HCT116 (cell line): Measurements from ENCODE around the gene CUEDC2. TPM values are rescaled to one million over a fixed set of nuclear protein-coding genes. Genes with fewer than 3 reads are reported as not detected.

Experiments
- ATAC-seq: fragments of 200-7000 bp; cut with Tn5 transposase; 2 replicates; pipeline ENCODE4 v1.9.1; 2020; ENCODE audit warnings: mild to moderate bottlenecking, moderate library complexity
- BruUV-seq: library from RNA; stranded (reverse); fragments of 400-500 nt; replicated peaks from 2 replicates; lab custom pipeline; 2021; lab: Mats Ljungman, UMichigan
- CTCF ChIA-PET: fragments of 300-600 bp; sonication (Branson Sonifier 250); formaldehyde crosslinking; loops from one replicate; lab custom pipeline; 2021; ENCODE audit warnings: antibody characterized with exemption; lab: Charles Lee
- POLR2A ChIA-PET: fragments of 300-600, 350-600 bp; sonication (Branson Sonifier 250); formaldehyde crosslinking; loops from one replicate; lab custom pipeline; 2021; ENCODE audit warnings: antibody characterized with exemption; lab: Charles Lee
- RAD21 ChIA-PET, 2 experiments: fragments of 300-600 bp; sonication (Branson Sonifier 250); formaldehyde crosslinking; loops; one replicate each; lab custom pipeline; 2023; ENCODE audit warnings: low total read pairs in 2 of 2; ENCODE audit not compliant: uncharacterized antibody in 2 of 2, unreplicated experiment in 2 of 2, low non-redundant PET in 1 of 2; lab: Charles Lee
- DNase-seq: peaks from one replicate; pipeline ENCODE4 v3.0.0-alpha.2; 2010; ENCODE audit warnings: low read depth, low spot score
- H2AFZ ChIP-seq: fragments of 200-600 bp; shearing (Covaris generic), sonication (generic); 2 replicates; pipeline ENCODE4 v1.6.1; 2017; ENCODE audit warnings: low read depth, mixed run types, mixed read lengths, antibody characterized with exemption, low read length; ENCODE audit not compliant: poor library complexity, severe bottlenecking
- H3K27ac ChIP-seq: 2 replicates; pipeline ENCODE4 v1.5.1; 2012; ENCODE audit warnings: low read depth, low read length
- H3K27me3 ChIP-seq: fragments of 200-600 bp; sonication (generic); 2 replicates; pipeline ENCODE4 v1.6.1; 2016; ENCODE audit warnings: mixed run types, low read length, mixed read lengths; ENCODE audit not compliant: insufficient read depth
- H3K36me3 ChIP-seq, 2 experiments: fragments of 200-500 bp in 1 of 2; fragments of 200-600 bp in 1 of 2; sonication (Bioruptor generic) in 1 of 2; sonication (generic) in 1 of 2; 2 replicates each; pipeline versions ENCODE4 v1.5.1 to v1.6.1; 2014 to 2016; ENCODE audit warnings: low read length in 2 of 2, inconsistent platforms in 1 of 2, mixed read lengths in 1 of 2, mixed run types in 1 of 2; ENCODE audit not compliant: insufficient read depth in 2 of 2, control insufficient read depth in 1 of 2
- H3K4me1 ChIP-seq, 2 experiments: fragments of 200-600 bp in 1 of 2; sonication (generic) in 1 of 2; 2 replicates each; pipeline versions ENCODE4 v1.5.1 to v1.6.1; 2012 to 2017; ENCODE audit warnings: low read length in 2 of 2, inconsistent platforms in 1 of 2, mild to moderate bottlenecking in 1 of 2, mixed read lengths in 1 of 2, mixed run types in 1 of 2, moderate library complexity in 1 of 2; ENCODE audit not compliant: insufficient read depth in 2 of 2, control insufficient read depth in 1 of 2
- H3K4me2 ChIP-seq: fragments of 200-600 bp; sonication (generic); 2 replicates; pipeline ENCODE4 v1.6.1; 2017; ENCODE audit warnings: mixed run types, low read length, mixed read lengths
- H3K4me3 ChIP-seq, 2 experiments: fragments of 200-600 bp in 1 of 2; sonication (generic) in 1 of 2; replicated peaks in 1 of 2; 2 replicates each; pipeline ENCODE4 v1.5.1; 2011 to 2016; ENCODE audit warnings: low read length in 2 of 2, control low read depth in 1 of 2, low read depth in 1 of 2, mild to moderate bottlenecking in 1 of 2, mixed read lengths in 1 of 2, mixed run types in 1 of 2
- H3K79me2 ChIP-seq: fragments of 200-600 bp; sonication (generic); 2 replicates; pipeline ENCODE4 v1.6.1; 2017; ENCODE audit warnings: mild to moderate bottlenecking, mixed run types, low read length, moderate library complexity, mixed read lengths; ENCODE audit not compliant: insufficient read depth
- H3K9ac ChIP-seq: fragments of 200-600 bp; sonication (generic); 2 replicates; pipeline ENCODE4 v1.6.1; 2016; ENCODE audit warnings: low read length, mixed read lengths
- H3K9me2 ChIP-seq: fragments of 200-600 bp; sonication (generic), shearing (Covaris generic); 2 replicates; pipeline ENCODE4 v1.6.1; 2017; ENCODE audit warnings: mixed run types, mild to moderate bottlenecking, moderate library complexity; ENCODE audit not compliant: insufficient read depth
- H3K9me3 ChIP-seq, 2 experiments: fragments of 200-500 bp in 1 of 2; fragments of 200-600 bp in 1 of 2; sonication (Bioruptor generic) in 1 of 2; sonication (generic) in 1 of 2; 2 replicates each; pipeline ENCODE4 v1.6.1; 2014 to 2017; ENCODE audit warnings: low read length in 2 of 2, mixed read lengths in 2 of 2, inconsistent platforms in 1 of 2, low read depth in 1 of 2, mild to moderate bottlenecking in 1 of 2, mixed run types in 1 of 2, moderate library complexity in 1 of 2; ENCODE audit not compliant: control insufficient read depth in 1 of 2, insufficient read depth in 1 of 2
- H4K20me1 ChIP-seq: fragments of 200-600 bp; sonication (generic), shearing (Covaris generic); 2 replicates; pipeline ENCODE4 v1.6.1; 2017; ENCODE audit warnings: mixed run types, mild to moderate bottlenecking, moderate library complexity; ENCODE audit not compliant: insufficient read depth
- ATF3 ChIP-seq: IDR thresholded peaks from 2 replicates; pipeline ENCODE4 v1.6.1; 2012
- CEBPB ChIP-seq: IDR thresholded peaks from 2 replicates; pipeline ENCODE4 v1.6.1; 2012; ENCODE audit warnings: low read depth
- EGR1 ChIP-seq: IDR thresholded peaks from 2 replicates; pipeline ENCODE4 v1.6.1; 2012; ENCODE audit warnings: low read depth
- ELF1 ChIP-seq: IDR thresholded peaks from 2 replicates; pipeline ENCODE4 v1.6.1; 2012; ENCODE audit warnings: low read depth, borderline replicate concordance
- EZH2phosphoT487 ChIP-seq: fragments of 200-600 bp; IDR thresholded peaks from 2 replicates; pipeline ENCODE4 v1.6.1; 2018; ENCODE audit warnings: antibody characterized with exemption, borderline replicate concordance
- MAX ChIP-seq: IDR thresholded peaks from 2 replicates; pipeline ENCODE4 v1.6.1; 2012
- REST ChIP-seq: IDR thresholded peaks from 2 replicates; pipeline ENCODE4 v1.6.1; 2012; ENCODE audit warnings: low read depth
- SRF ChIP-seq: IDR thresholded peaks from 2 replicates; pipeline ENCODE4 v1.6.1; 2012; ENCODE audit warnings: low read depth
- TCF7L2 ChIP-seq: IDR thresholded peaks from 2 replicates; pipeline ENCODE4 v1.7.0; 2011; ENCODE audit warnings: borderline replicate concordance, inconsistent platforms; ENCODE audit not compliant: insufficient read depth, insufficient read length; ENCODE audit errors: extremely low read depth
- YY1 ChIP-seq: IDR thresholded peaks from 2 replicates; pipeline ENCODE4 v1.6.1; 2011; ENCODE audit warnings: low read length, low read depth, moderate library complexity, mild to moderate bottlenecking; ENCODE audit not compliant: insufficient replicate concordance; ENCODE audit errors: extremely low read depth
- ZFX ChIP-seq: fragments of 450-650 bp; IDR thresholded peaks from 2 replicates; pipeline ENCODE4 v1.6.1; 2017
- ZNF274 ChIP-seq: fragments of 200-500 bp; sonication (Bioruptor generic); IDR thresholded peaks from 2 replicates; pipeline ENCODE4 v1.6.1; 2014; ENCODE audit warnings: mild to moderate bottlenecking, low read depth, low read length, inconsistent platforms
- intact Hi-C: fragments of 100-400 bp; cut with micrococcal nuclease; formaldehyde crosslinking; loops from 2 replicates; pipeline ENCODE4 v1.10.0; 2022
- total RNA-seq: library from RNA; stranded (reverse); gene quantifications from one replicate; pipeline ENCODE4 v1.2.1, GENCODE V29; 2021; ENCODE audit not compliant: unreplicated experiment
- TF ChIP-seq, protein P1 (sequence below): IDR thresholded peaks from 2 replicates; pipeline ENCODE4 v1.6.1; 2011; ENCODE audit warnings: mild to moderate bottlenecking, low read length, moderate library complexity; ENCODE audit not compliant: insufficient replicate concordance; ENCODE audit errors: extremely low read depth

CUEDC2 gene
- total RNA-seq, 1 experiment from 2014 or later, result 96.7 TPM

- H3K9ac ChIP-seq, result no peak overlapping the region
- DNase-seq (no peak), ATAC-seq (no peak)
- H3K27me3 ChIP-seq, result peaks cover 3% of the 10 kb centered on the region; the same call in 1 of the 2 replicates
- H3K79me2 ChIP-seq, result no peaks in the 10 kb centered on the region
- H3K9me2 ChIP-seq, result no peaks in the 10 kb centered on the region
- H2AFZ ChIP-seq, result no peak overlapping the region
- H3K4me1 ChIP-seq, result peaks cover 5 to 19% of the 10 kb centered on the region in 2 experiments; a peak in 2 of 4 replicates
- no peaks in the 10 kb centered on the region for H3K36me3 ChIP-seq
- H3K27ac ChIP-seq, result no peak overlapping the region
- H3K9me3 ChIP-seq, result no peaks in the 10 kb centered on the region
- ChIA-PET RAD21 (no interaction called here), POLR2A (no interaction called here)
- BruUV-seq, result no TSS peak
- H3K4me2 ChIP-seq, result no peak overlapping the region
- intact Hi-C loops, result no loop called here
- TF ChIP-seq EZH2phosphoT487 (no peak), CEBPB (no peak), TCF7L2 (no peak), MAX (no peak), ELF1 (no peak), ZNF274 (no peak), EGR1 (no peak), ZFX (no peak), SRF (no peak), YY1 (no peak)
- TF ChIP-seq, all 23 proteins: peak for 0
- H4K20me1 ChIP-seq, result no peaks in the 10 kb centered on the region
- CTCF ChIA-PET, result no interaction called here
- H3K4me3 ChIP-seq, result no peak overlapping the region
These were observed 16.1 kb downstream of the CUEDC2 start for GRCh38 chr10:102416283-102416682.

- Histone ChIP-seq H3K9me3 (no peaks in the 10 kb centered on the region), H3K27ac (no peak overlapping the region), H3K4me1 (peaks cover 5 to 14% of the 10 kb centered on the region in 2 experiments), H2AFZ (no peak overlapping the region), H3K36me3 (no peaks in the 10 kb centered on the region), H4K20me1 (no peaks in the 10 kb centered on the region), H3K9me2 (no peaks in the 10 kb centered on the region), H3K4me2 (no peak overlapping the region), H3K27me3 (peaks cover 3% of the 10 kb centered on the region; the same call in 1 of the 2 replicates), H3K4me3 (no peak overlapping the region), H3K9ac (no peak overlapping the region), H3K79me2 (no peaks in the 10 kb centered on the region)
- intact Hi-C loops, result no loop called here
- ChIA-PET POLR2A (no interaction called here), CTCF (interaction anchor here (1.0 to 1.2 kb wide), 2 partner anchors 16 to 184 kb away, joined by 3 to 4 read pairs; no protein-coding TSS in a partner anchor), RAD21 (no interaction called here)
- BruUV-seq, result no TSS peak
- ATAC-seq (no peak), DNase-seq (no peak)
- TF ChIP-seq REST (no peak), ZFX (no peak), CEBPB (no peak), ZNF274 (no peak), MAX (no peak), TCF7L2 (no peak), EGR1 (no peak), ATF3 (no peak)
- TF ChIP-seq, protein P1, sequence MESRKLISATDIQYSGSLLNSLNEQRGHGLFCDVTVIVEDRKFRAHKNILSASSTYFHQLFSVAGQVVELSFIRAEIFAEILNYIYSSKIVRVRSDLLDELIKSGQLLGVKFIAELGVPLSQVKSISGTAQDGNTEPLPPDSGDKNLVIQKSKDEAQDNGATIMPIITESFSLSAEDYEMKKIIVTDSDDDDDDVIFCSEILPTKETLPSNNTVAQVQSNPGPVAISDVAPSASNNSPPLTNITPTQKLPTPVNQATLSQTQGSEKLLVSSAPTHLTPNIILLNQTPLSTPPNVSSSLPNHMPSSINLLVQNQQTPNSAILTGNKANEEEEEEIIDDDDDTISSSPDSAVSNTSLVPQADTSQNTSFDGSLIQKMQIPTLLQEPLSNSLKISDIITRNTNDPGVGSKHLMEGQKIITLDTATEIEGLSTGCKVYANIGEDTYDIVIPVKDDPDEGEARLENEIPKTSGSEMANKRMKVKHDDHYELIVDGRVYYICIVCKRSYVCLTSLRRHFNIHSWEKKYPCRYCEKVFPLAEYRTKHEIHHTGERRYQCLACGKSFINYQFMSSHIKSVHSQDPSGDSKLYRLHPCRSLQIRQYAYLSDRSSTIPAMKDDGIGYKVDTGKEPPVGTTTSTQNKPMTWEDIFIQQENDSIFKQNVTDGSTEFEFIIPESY, result no peak
These were observed 17.6 kb downstream of the CUEDC2 start for GRCh38 chr10:102414749-102415148.
